AG09309 (cell line): ENCODE measurements around the gene RILPL2.
"Not testable (repeated sequence)": the region's sequence is repeated elsewhere in the genome, so short reads cannot be mapped to it uniquely, and the experiment has no call there.

Source experiments
- DNase-seq: peaks from one replicate; pipeline ENCODE4 v3.0.0-alpha.2; 2010; ENCODE audit warnings: low read depth
- H3K4me3 ChIP-seq: 2 replicates; pipeline ENCODE4 v1.5.1; 2011; ENCODE audit warnings: mild to moderate bottlenecking, low read depth, low read length, moderate library complexity; ENCODE audit not compliant: control insufficient read depth
- TF ChIP-seq, protein P1 (sequence below): IDR thresholded peaks from 2 replicates; pipeline ENCODE4 v1.5.1; 2011; ENCODE audit warnings: mild to moderate bottlenecking, low read depth, low read length, inconsistent platforms; ENCODE audit not compliant: insufficient read depth, control insufficient read depth; ENCODE audit errors: missing control alignments

The RILPL2 gene

DNA sequence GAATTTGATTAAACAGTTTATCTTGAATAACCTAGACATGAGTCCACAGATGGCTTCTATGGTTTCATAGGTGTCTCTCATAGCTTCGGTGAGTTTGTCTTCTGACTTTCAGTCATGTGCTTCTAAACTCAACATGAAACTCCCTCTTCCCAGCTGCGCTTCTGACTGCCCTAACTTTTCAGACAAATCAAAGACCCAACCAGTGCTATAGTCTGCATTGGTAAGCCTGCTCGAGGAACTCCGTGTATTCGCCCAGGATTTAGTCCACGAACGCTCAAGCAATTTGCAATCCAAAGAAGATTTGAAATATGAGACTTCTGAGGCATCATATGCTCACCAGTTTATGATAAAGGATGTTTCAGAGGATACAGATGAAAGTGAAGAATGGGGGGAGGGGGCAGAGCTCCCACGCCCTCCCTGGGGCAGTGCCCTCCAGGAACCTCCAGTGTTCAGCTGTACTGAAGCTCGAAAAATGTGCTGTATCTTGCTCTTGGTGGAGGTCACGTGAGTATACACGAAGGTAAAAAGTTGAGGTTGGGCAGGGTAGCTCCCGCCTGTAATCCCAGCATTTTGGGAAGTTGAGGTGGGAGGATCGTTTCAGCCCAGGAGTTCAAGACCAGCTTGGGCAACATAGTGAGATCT lies 5.2 kb upstream of the RILPL2 start:
- no peak for DNase-seq
- TF ChIP-seq, protein P1, sequence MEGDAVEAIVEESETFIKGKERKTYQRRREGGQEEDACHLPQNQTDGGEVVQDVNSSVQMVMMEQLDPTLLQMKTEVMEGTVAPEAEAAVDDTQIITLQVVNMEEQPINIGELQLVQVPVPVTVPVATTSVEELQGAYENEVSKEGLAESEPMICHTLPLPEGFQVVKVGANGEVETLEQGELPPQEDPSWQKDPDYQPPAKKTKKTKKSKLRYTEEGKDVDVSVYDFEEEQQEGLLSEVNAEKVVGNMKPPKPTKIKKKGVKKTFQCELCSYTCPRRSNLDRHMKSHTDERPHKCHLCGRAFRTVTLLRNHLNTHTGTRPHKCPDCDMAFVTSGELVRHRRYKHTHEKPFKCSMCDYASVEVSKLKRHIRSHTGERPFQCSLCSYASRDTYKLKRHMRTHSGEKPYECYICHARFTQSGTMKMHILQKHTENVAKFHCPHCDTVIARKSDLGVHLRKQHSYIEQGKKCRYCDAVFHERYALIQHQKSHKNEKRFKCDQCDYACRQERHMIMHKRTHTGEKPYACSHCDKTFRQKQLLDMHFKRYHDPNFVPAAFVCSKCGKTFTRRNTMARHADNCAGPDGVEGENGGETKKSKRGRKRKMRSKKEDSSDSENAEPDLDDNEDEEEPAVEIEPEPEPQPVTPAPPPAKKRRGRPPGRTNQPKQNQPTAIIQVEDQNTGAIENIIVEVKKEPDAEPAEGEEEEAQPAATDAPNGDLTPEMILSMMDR = no peak
- H3K4me3 ChIP-seq = no peak overlapping the region

DNA sequence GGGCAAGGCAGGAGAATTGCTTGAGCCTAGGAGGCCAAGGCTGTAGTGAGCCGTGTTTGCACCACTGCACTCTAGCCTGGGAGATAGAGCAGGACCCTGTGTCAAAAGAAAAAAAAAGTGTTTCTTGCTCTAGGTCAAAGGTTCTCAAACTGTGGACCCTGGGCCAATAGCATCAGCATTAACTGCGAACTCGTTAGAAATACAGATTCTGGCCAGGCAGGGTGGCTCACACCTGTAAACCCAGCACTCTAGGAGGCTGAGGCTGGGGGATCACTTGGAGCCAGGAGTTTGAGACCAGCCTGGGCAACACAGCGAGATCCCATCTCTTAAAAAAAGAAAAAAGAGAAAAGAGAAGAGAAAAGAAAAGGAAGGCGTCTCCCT lies 858 bp downstream of the RILPL2 start:
- TF ChIP-seq, protein P1 = no peak
- H3K4me3 ChIP-seq = peak overlapping the region; percentile 87
- no peak for DNase-seq

DNA sequence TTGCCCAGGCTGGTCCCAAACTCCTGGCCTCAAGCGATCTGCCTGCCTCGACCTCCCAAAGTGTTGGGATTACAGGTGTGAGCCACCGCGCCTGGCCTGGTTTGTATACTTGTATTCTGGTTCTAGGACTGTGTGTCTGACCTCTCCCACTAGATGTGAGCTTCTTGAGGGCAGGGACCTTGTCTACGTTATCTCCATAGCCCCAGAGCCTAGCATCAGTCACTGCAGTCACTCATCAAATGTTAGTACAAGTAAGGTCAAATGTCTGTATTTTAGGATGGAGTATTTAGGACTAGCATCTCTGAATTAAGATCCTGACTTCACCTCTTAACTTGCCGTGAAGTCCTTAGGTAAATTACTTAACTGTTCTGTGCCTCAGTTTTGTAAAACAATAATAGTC lies 2.9 kb downstream of the RILPL2 start:
- H3K4me3 ChIP-seq = no peak overlapping the region
- DNase-seq = no peak
- TF ChIP-seq, protein P1 = no peak

DNA sequence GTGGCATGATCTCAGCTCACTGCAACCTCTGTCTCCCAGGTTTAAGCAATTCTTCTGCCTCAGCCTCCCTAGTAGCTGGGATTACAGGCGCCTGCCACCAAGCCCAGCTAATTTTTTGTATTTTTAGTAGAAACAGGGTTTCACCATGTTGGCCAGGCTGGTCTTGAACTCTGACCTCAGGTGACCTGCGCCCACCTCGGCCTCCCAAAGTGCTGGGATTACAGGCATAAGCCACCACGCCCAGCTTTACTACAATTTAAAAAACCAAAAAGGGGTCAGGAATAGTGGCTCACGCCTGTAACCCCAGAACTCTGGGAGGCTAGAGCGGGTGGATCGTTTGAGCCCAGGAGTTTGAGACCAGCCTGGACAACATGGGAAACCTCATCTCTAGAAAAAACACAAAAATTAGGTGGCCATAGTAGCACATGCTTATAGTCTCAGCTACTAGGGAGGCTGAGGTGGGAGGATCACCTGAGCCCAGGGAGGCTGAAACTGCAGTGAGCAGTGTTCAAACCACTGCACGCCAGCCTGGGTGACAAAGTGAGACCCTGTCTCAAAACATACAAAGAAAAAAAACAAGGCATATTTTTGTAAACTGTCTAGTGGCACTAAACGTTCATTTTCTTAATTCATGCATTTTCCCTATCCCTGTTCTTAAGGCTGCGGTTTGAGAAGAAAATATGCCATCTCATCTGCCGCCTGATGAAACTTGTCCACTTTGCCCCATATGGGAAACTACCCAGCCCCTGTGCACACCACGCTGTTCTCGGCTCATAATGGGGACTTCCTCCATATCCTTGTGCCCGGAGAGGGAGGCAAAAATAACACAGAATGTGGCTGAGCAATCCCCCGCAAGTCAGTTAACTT lies 4.3 kb downstream of the RILPL2 start:
- not testable (repeated sequence) for H3K4me3 ChIP-seq, DNase-seq

DNA sequence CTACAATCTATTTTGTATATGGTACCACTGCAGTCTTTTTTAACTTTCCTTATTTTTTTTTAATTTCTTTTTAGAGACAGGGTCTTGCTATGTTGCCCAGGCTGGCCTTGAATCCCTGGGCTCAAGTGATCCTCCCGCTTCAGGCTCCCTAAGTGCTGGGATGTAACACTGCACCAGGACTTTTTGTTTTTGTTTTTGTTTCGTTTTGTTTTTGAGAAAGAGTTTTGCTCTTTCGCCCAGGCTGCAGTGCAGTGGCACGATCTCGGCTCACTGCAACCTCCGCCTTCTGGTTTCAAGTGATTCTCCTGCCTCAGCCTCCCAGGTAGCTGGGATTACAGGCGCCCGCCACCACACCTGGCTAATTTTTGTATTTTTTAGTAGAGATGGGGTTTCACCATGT lies 7.4 kb downstream of the RILPL2 start:
- DNase-seq, H3K4me3 ChIP-seq: not testable (repeated sequence)

DNA sequence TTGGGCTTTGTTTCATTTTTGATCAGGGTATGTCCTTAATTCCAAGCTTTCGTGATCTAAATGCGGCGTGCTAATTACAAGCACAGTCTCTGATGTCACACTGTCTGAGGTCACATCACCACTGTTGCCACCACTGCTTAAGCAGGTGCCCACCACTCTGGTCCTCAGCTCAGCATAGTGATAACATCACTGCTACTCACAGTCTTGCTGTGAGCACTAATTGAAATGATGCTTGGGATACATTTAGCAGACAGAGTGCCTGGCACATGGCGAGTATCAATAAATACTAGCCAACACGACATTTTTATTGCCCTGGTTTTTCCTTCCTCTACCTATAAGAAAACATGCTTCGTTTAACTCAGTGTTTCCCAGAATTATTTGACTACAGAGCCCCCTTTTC lies 7.9 kb downstream of the RILPL2 start:
- DNase-seq = no peak
- TF ChIP-seq, protein P1 = no peak
- no peak overlapping the region for H3K4me3 ChIP-seq

DNA sequence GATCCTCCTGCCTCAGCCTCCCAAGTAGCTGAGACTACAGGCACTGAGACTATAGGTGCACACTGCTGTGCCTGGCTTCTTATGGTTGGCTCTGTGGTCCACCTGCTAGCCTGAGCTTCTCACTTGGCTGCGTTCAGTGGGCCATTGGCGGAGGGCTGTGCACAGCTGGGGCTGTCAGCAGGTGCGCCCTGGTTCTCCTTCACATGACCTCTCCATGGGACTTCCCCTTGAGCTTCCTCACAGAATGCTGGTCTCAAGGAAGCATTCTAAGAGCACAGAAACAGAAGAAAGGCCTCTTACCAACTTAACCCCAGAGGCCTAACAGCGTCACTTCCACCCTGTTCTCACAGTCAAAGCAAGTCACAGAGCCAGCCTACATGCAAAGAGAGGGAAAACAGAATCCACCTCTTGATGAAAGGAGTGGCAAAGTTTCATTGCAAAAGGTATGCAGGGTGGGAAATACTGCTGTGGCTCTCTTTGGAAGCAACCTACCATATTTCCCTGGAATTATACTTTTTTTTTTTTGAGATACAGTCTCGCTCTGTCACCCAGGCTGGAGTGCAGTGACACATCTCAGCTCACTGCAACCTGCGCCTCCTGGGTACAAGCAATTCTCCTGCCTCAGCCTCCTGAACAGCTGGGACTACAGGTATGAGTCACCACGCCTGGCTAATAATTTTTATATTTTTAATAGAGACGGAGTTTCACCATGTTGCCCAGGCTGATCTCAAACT lies 9.3 kb downstream of the RILPL2 start:
- no peak for DNase-seq
- TF ChIP-seq, protein P1 = no peak
- no peak overlapping the region for H3K4me3 ChIP-seq
